GM18508 (cell line): ENCODE data around the gene ASAP2.

Experiments
- ATAC-seq: cut with Tn5 transposase; IDR thresholded peaks from one replicate; pipeline ENCODE4 v1.9.1; 2021; ENCODE audit warnings: moderate number of reproducible peaks; ENCODE audit not compliant: insufficient read depth, unreplicated experiment

ASAP2 gene

GRCh38 chr2:9179572-9180201 is 26.9 kb upstream of the ASAP2 start:
- ATAC-seq, result no peak

- no peak for ATAC-seq
These were observed 22.3 kb upstream of the ASAP2 start for GRCh38 chr2:9184361-9184760.

- ATAC-seq, result no peak
These were observed 18.9 kb upstream of the ASAP2 start for GRCh38 chr2:9187620-9188214.

GRCh38 chr2:9188823-9189222 is 17.8 kb upstream of the ASAP2 start:
- no peak for ATAC-seq

GRCh38 chr2:9189901-9190300 is 16.7 kb upstream of the ASAP2 start:
- no peak for ATAC-seq

- ATAC-seq, result no peak
These were observed 15.6 kb upstream of the ASAP2 start for GRCh38 chr2:9191041-9191481.

GRCh38 chr2:9192712-9193111 is 13.9 kb upstream of the ASAP2 start:
- ATAC-seq, result no peak

- ATAC-seq, result no peak
These were observed 12.3 kb upstream of the ASAP2 start for GRCh38 chr2:9194352-9194751.

- ATAC-seq, result no peak
These were observed 10.0 kb upstream of the ASAP2 start for GRCh38 chr2:9196637-9197036.

- ATAC-seq, result no peak
These were observed 8.7 kb upstream of the ASAP2 start for GRCh38 chr2:9197916-9198315.

GRCh38 chr2:9199716-9200632 is 6.6 kb upstream of the ASAP2 start:
- no peak for ATAC-seq

GRCh38 chr2:9200633-9201015 is 6.0 kb upstream of the ASAP2 start:
- no peak for ATAC-seq

- no peak for ATAC-seq
These were observed 5.3 kb upstream of the ASAP2 start for GRCh38 chr2:9201185-9201891.

GRCh38 chr2:9203006-9203405 is 3.6 kb upstream of the ASAP2 start:
- no peak for ATAC-seq

- ATAC-seq, result no peak
These were observed 2.7 kb upstream of the ASAP2 start for GRCh38 chr2:9203876-9204275.

- no peak for ATAC-seq
These were observed 1.7 kb upstream of the ASAP2 start for GRCh38 chr2:9204939-9205338.

- no peak for ATAC-seq
These were observed 1.1 kb upstream of the ASAP2 start for GRCh38 chr2:9205486-9205885.

GRCh38 chr2:9206991-9207640 is 504 bp downstream of the ASAP2 start:
- no peak for ATAC-seq

- no peak for ATAC-seq
These were observed 1.2 kb downstream of the ASAP2 start for GRCh38 chr2:9207641-9208311.

GRCh38 chr2:9208875-9209274 is 2.3 kb downstream of the ASAP2 start:
- ATAC-seq, result no peak
